Subcutaneous preadipocyte (primary cell): ENCODE results near the gene SOWAHC. TPM values are rescaled to one million over a fixed set of nuclear protein-coding genes. Genes with fewer than 3 reads are reported as not detected.

Experiments
- total RNA-seq: library from RNA; depleted of rRNA; stranded (reverse); fragments of >200 nt; gene quantifications from 2 replicates; pipeline ENCODE4 v1.2.3, GENCODE V29; 2012

SOWAHC gene
- 8.1 and 21.9 TPM in 2 replicates for total RNA-seq

GRCh38 chr2:109613922-109614714 is at the start of gene SOWAHC, which contains the start of gene SEPTIN10:
Gene SOWAHC, plus strand, starts transcription at chr2:109614364. Its CDS starts 126 bp downstream, at chr2:109614490.
Gene SEPTIN10, minus strand, starts transcription at chr2:109613966. Its CDS starts 139 bp downstream, at chr2:109613827.

Other genes with a start within 250 kb of the SOWAHC start
- gene SEPTIN10, start 398 bp upstream of the SOWAHC start, total RNA-seq = 55.5 and 76.0 TPM in 2 replicates
- gene RGPD5, start 179.9 kb downstream of the SOWAHC start, total RNA-seq = 14.0 and 36.6 TPM in 2 replicates